Measurements from ENCODE around the gene MAP7D1.

MAP7D1 gene

GRCh38 chr1:36122062-36123030 is 33.6 kb upstream of the MAP7D1 start:
- DNase-seq (ENCODE audit: low read depth), result no peak
- no peak overlapping the region for H3K4me3 ChIP-seq (ENCODE audit: low read depth, low read length)
- no peak for TF ChIP-seq CTCF (IDR thresholded peaks at IDR 0.05; ENCODE audit: insufficient read depth, low read depth, low read length, missing control alignments)

GRCh38 chr1:36123356-36123755 is 32.6 kb upstream of the MAP7D1 start:
- DNase-seq (ENCODE audit: low read depth), result peak; percentile 79
- H3K4me3 ChIP-seq (ENCODE audit: low read depth, low read length), result no peak overlapping the region
- TF ChIP-seq CTCF (IDR thresholded peaks at IDR 0.05; ENCODE audit: insufficient read depth, low read depth, low read length, missing control alignments), result no peak

GRCh38 chr1:36124404-36125128 is 31.4 kb upstream of the MAP7D1 start:
- no peak for DNase-seq (ENCODE audit: low read depth)
- H3K4me3 ChIP-seq (ENCODE audit: low read depth, low read length), result no peak overlapping the region
- TF ChIP-seq CTCF (IDR thresholded peaks at IDR 0.05; ENCODE audit: insufficient read depth, low read depth, low read length, missing control alignments), result no peak

DNA sequence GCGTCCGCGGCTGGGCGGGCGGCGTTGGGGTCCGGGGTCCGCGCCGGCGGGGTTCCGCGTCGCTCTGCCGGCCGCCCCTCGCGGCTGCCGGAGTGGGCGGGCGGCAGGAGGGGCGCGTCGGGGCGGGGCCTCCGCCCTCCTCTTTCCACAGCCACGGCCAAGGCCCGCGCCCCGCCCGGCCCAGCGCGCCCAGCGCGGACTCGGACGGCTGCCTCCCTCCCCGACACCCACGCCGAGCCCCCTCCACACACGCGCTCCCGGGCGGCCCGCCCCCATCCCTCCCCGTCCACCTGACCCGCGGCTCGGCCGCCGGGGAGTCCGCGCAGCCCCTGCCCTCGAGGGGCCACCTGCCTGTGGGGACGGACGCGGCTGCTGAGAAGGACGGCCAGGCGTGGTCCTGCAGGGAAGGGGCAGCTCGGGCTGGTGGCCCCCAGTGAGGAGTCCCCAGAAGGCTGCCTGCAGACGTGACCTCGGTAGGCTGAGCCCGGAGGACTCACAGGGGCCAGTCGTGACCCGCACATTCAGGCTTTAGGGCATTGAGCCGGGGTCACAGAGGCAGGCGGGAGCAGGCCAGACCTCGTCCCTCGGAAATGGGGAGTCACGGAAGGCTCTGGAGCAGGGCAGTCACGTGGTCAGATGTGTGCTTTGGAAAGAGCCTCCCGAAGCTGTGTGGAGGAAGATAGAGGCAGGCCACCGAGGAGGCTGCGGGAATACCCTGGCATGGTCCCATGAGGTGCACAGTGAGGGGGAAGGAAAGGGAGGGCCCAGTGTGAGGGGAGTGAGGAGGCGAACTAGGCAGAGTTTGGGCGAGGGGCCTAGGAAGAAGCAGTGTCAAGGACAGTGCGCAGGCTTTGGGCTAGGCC is 30.6 kb upstream of the MAP7D1 start, which contains the start of gene COL8A2:
TSS of gene COL8A2 (minus strand) at position 94 of the 863 bp plus-strand sequence. CDS start 24,980 bp downstream, outside the sequence.
- no peak for TF ChIP-seq CTCF (IDR thresholded peaks at IDR 0.05; ENCODE audit: insufficient read depth, low read depth, low read length, missing control alignments)
- DNase-seq (ENCODE audit: low read depth), result no peak
- H3K4me3 ChIP-seq (ENCODE audit: low read depth, low read length), result no peak within 1 kb of the TSS

- no peak for DNase-seq (ENCODE audit: low read depth)
- TF ChIP-seq CTCF (IDR thresholded peaks at IDR 0.05; ENCODE audit: insufficient read depth, low read depth, low read length, missing control alignments), result no peak
- no peak overlapping the region for H3K4me3 ChIP-seq (ENCODE audit: low read depth, low read length)
Measured at GRCh38 chr1:36126005-36126716, 29.8 kb upstream of the MAP7D1 start.
